NCI-H1436 (cell line): Measurements from ENCODE around the gene TNFAIP6.

ENCODE experiments used
- DNase-seq: peaks from one replicate; lab custom pipeline; 2025; lab: John Stamatoyannopoulos, UW

Gene TNFAIP6

GRCh38 chr2:151359768-151360461 is 2.5 kb downstream of the TNFAIP6 start:
- no peak for DNase-seq

GRCh38 chr2:151361674-151362370 is 4.4 kb downstream of the TNFAIP6 start:
- DNase-seq: no peak

DNA sequence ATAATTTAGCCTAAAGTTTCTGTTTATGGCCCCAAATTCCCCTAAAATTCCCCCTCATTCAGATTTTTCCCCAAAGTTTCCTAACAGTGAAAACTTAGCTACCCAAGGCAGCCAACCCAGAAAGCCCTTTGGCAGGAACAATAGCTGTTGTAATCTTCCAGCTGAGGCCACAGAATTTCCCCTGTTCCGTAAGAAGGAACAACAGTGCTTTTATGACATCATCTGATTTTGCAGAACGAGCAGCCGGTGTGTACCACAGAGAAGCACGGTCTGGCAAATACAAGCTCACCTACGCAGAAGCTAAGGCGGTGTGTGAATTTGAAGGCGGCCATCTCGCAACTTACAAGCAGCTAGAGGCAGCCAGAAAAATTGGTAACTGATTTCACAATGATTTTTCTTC is 6.3 kb downstream of the TNFAIP6 start:
- no peak for DNase-seq

DNA sequence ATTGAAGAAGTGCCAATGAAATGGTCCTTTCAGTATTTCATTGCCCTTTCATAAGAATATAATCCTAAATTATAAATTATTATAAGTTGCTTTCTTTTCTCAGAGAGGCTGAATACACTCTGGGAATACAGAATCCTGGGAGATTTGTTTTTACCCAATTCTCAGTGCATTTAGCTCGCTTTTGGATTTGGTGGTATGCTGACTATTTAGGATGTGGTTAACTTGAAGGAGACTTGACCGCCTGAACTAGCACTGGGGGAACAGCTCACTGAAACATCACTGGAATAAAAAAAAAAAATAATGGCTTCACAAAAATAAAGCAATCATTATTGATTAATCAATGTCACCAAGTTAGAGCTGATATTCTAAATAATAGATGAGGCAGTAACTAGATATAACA is 10.2 kb downstream of the TNFAIP6 start:
- DNase-seq: no peak

- no peak for DNase-seq
These were observed 17.0 kb downstream of the TNFAIP6 start for GRCh38 chr2:151374436-151374835.

DNA sequence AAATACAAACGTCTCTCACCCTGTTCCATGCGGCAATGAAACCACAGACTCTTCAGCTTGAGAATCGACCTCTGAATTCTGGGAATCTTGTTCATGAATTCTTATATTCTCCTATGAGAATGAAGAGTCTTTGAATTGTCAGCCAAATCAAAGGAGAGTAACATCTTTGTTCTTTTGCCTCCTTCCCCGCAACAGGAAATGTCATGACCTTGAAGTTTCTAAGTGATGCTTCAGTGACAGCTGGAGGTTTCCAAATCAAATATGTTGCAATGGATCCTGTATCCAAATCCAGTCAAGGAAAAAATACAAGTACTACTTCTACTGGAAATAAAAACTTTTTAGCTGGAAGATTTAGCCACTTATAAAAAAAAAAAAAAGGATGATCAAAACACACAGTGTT is 21.8 kb downstream of the TNFAIP6 start:
- no peak for DNase-seq

- no peak for DNase-seq
These were observed 23.3 kb downstream of the TNFAIP6 start for GRCh38 chr2:151380580-151381235.

- no peak for DNase-seq
These were observed 23.9 kb downstream of the TNFAIP6 start for GRCh38 chr2:151381266-151381665.

- DNase-seq: no peak
These were observed 30.6 kb downstream of the TNFAIP6 start for GRCh38 chr2:151388011-151388410.

DNA sequence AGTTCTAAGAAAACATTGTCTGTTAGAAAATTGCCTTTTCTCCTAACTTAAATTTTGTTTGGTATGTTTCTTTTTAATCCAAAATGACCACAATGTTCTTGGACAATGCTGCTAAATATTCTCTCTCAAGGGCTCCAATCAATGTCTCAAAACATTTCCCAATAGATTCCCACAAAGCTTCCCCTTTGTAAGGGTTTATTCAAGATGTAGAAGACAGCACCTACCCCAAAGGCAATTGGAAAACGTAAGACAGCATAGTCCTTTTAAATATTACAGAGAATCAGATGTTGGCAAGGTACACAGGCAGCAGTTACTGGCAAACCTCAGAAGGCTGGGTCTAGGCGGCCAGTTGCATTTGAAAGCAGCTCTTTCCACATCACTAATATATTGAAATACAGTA is 34.0 kb downstream of the TNFAIP6 start:
- DNase-seq: no peak

- DNase-seq: no peak
These were observed 37.1 kb downstream of the TNFAIP6 start for GRCh38 chr2:151394509-151394908.

DNA sequence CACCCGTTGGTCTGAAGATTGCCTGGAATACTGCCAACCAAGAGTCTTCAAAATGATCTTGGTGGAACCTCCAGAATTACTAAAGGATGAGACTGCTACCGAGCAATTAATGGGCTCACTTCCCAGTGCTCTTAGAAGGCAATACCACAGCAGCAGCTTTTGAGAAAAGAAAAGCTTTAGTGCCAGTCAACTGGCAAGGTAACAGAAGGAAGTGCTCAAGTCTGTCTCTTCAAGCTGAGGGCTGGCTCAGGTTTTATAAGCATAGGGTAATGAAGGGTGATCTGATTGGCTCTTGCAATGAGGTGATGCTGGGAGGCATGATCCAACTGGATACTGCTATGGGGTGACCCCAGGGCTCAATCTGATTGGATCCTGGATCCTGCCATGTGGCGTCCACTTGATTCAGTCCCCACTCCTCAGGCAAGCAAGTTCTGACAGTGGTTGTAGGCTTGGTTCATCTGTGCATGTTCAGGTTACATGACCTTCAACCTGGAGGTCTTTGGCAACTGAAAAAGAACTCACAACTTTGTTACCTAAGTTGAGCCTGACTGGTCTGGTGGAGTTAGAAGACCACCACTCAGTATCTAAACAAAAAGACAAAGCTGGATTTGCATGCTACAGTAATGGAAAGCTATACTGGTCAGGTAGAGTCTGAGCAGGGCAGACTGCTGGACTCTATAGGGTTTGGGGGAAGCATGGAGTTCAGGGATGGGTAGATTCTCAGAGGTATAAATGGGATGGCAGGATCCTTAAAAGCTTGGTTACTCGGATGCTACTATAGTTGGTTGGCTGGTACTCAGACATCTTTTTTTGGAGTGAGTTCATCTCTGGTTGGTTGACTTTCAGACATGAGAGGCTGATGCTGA is 38.4 kb downstream of the TNFAIP6 start:
- DNase-seq: no peak

GRCh38 chr2:151399981-151400380 is 42.6 kb downstream of the TNFAIP6 start:
- no peak for DNase-seq

DNA sequence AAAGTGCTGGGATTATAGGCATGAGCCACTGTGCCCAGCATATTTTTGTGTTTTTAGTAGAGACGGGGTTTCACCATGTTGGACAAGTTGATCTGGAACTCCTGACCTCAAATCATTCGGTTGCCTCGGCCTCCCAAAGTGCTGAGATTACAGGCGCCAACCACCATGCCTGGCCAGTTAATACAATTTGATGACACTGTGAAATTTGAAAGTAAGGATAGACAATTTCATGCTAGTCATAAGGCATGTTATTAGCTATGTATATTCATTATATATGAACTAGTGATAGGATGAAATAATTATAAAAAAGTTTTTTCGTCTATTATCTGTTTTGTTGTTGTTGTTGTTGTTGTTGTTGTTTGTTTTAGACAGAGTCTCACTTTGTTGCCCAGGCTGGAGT is 43.8 kb downstream of the TNFAIP6 start:
- DNase-seq: no peak

DNA sequence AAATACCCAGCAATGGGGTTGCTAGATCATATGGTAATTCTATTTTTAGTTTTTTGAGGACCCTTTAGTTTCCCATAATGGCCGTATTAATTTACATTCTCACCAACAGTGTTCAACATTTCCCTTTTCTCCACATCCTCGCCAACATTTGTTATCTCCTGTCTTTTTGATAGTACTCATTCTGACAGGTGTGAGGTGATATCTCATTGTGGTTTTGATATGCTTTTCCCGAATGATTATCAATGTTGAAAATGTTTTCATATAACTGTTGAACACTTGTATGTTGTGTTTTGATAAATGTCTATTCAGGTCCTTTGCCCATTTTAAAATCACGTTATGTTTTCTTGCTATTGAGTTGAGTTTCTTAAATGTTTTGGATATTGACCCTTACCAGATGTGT is 46.5 kb downstream of the TNFAIP6 start:
- no peak for DNase-seq

- no peak for DNase-seq
These were observed 48.0 kb downstream of the TNFAIP6 start for GRCh38 chr2:151405376-151405775.

DNA sequence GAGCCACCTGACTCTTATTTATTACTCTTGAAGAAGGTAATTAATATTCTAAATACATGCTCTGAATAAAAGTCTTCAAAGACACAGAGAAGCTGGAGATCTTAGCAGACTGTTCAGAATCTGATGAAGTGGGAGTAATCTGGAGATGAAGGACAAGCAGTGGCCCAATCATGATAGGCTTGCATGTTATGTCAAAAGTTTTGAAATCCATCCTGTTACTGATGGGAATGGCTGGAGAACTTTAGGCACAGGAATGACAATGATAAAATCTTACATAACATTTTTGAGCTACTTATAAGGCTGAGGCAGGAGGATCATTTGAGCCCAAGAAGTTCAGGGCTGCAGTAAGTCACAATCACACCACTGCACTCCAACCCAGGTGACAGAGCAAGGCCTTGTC is 49.9 kb downstream of the TNFAIP6 start:
- DNase-seq: no peak

DNA sequence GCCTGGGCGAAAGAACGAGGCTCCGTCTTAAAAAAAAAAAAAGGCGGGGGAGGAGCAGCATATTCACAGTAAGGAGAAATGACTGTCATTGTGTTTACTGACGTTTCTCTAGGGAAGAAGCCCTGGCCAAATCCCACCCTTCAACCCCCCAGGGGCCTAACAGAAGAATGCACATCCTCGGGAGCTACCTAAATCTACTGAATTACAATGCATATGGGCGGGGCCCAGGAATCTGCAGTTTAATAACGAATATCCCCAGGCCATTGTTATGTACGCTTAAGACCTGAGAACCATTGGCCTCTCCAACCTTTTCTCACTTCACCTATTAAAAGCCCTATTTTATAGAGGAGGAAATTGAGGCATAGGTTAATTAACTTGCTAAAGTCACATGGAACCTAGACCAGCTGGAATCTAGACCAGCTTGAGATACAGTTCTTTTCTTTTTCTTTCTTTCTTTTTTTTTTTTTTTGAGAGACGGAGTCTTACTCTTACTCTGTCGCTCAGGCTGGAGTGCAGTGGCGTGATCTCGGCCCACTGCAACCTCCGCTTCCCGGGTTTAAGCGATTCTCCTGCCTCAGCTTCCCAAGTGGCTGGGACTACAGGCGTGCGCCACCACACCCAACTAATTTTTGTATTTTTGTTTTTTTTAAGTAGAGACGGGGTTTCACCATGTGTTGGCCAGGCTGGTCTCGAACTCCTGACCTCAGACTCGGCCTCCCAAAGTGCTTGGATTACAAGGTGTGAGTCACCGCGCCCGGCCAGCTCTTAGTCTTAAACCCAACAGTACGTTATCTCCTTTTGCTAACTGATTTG is 51.6 kb downstream of the TNFAIP6 start:
- DNase-seq: no peak

DNA sequence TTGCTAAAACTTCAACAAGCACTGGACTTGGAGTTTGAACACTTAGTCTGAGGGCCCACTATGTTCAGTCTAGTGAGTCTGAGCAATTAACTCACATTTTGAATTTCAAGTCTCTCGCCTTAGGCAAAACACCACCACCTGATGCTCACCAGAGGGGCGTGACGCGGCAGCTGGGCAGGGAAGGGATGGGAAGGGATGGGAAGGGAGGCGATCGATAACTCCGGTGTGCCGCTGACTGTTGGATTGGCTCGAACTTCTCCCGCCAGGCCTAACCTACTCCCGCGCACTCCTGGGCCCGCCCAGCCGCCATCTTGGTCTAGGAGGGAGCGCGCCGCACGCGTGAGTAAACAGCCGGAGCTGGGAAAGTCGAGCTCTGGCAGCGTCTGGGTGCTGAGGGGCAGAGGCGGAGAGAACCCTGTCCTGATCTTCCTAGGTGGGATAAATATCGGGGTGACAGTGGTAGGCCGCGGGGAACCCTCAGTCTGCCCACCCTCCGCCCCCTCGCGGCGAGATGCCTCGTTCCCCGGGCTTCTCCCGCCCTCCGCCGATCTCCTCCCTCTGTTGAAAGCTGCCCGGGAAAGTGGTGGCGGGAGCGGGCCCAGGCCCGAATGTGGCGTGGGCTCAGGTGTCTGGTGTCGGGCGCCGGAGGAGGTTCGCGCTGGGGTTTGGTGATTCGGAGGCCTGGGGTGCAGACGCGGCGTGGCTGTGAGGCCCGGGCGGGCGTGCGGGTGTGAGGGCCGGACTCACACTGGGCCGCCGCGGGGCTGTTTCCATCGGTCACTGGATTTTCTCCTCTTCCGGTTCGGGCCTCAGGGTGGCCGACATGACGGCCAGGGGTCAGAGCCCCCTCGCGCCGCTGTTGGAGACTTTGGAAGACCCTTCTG is 52.5 kb downstream of the TNFAIP6 start, which contains the start of gene RIF1:
Gene RIF1 (plus strand): TSS at position 302 of the 884 bp plus-strand sequence. CDS start 522 bp downstream, at position 824.
- DNase-seq: peak; percentile 92

DNA sequence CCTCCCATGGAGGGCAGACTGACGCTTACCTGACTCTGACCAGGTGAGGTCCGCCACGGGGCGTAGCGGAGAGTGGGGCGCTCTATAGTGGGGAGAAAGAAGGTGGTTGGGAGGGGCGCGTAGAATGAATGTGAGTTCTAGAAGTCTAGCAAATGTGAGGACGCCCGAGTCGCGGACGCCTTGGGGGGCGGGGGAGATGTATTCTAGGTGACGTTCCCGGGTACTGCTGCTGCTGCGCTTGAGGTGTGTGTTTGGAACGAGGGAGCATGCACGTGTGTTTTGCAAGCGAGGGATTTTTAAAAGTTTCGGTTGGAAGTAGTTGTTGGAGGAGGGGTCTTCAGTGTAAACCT is 53.1 kb downstream of the TNFAIP6 start:
- peak; percentile 49 for DNase-seq
